Muscle of back (tissue), 11 donors: ENCODE data around the gene BRF1. TPM values are rescaled to one million over a fixed set of nuclear protein-coding genes. Genes with fewer than 3 reads are reported as not detected.
"Not testable (repeated sequence)": the region's sequence is repeated elsewhere in the genome, so short reads cannot be mapped to it uniquely, and the experiment has no call there.

Experiments
- DNase-seq, 3 donors: peaks; one replicate each; pipeline versions ENCODE4 v3.0.0 to v3.0.0-alpha.2; 2013
- polyA plus RNA-seq, 10 donors: library from polyadenylated mRNA; unstranded; fragments of 120-200 nt; gene quantifications; one replicate each; pipeline ENCODE4 v1.2.1, GENCODE V29; 2013; ENCODE audit not compliant: insufficient read length in 10 of 10

The BRF1 gene
- polyA plus RNA-seq, 10 donors = 17.7 to 28.4 (median 24.8) TPM

GRCh38 chr14:105290621-105291346 is 10.0 kb downstream of the BRF1 start:
- no peak for DNase-seq

DNA sequence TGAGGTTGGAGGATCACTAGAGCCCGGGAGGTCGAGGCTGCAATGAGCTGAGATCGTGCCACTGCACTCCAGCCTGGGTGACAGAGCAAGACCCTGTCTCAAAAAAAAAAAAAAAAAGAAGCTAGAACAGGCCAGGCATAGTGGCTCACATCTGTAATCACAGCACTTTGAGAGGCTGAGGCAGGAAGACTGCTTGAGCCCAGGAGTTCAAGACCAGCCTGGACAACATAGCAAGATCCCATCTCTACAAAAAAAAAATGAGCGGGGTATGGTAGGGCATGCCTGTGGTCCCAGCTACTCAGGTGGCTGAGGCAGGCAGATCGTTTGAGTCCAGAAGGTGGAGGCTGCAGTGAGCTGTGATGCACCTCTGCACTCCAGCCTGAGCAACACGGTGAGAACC is 11.9 kb downstream of the BRF1 start:
- DNase-seq = not testable (repeated sequence)

DNA sequence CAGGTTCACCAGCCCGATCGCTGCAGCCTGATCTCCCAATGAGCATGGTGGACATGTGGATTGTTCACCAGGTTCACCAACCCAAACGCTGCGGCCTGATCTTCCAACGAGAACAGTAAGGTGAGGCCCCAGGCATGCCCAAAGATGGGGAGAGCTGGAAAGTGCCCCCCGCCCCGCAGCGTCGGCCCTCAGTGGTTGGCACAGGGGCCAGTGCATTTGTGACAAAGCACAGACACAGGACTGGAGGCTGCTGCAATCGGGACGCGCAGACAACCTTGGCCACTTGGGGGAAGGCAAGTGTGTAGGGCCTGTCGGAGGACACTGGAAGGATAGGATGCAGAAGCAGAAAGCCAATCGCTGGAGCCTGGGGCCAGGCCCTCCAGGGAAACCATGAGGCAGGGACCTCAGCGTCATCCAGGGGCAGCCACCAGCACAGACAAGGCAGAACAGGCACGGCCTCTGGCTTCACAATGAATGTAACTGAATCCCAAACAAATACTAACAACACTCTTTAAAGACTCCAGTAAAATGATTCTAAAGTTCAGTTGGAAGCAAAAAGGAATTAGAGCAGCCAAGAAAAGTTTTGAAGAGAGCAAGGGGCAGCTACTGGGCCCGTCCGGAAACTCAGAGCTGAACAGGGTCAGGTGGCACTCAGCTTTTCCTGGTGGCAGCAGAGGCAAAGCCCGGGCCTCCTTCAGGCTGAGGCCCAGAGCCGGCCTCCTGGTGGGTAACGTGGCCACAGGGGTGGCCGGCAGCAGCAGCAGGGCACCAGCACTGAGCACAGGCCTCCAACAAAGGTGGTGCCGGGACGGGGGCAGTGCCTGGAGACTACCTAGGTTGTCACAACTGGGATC is 13.3 kb downstream of the BRF1 start:
- DNase-seq = no peak

- no peak for DNase-seq
Observed at GRCh38 chr14:105286759-105287144, 14.0 kb downstream of the BRF1 start.

DNA sequence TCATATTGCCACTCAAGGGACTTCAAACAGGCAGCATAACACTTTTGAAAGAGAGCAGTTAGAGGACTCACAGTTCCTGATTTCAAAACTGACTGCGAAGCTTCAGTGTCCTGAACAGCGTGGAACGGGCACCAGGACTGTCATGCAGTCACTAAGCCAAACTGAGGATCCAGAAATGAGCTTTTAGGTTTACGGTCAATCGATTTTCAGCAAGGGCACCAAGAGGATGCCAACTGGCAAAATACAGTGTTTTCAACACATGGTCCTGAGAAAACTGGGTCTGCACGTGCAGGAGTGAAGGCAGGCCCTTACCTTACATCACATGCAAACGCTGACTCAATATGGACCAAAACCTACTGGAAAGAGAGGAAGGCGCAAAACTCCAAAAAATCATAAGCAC is 15.6 kb downstream of the BRF1 start:
- DNase-seq = no peak

- no peak for DNase-seq
Observed at GRCh38 chr14:105283899-105284298, 16.9 kb downstream of the BRF1 start.

GRCh38 chr14:105283028-105283427 is 17.8 kb downstream of the BRF1 start:
- no peak for DNase-seq

- DNase-seq = no peak
Observed at GRCh38 chr14:105282098-105282725, 18.6 kb downstream of the BRF1 start.

- peak; percentile 63 to 80 (median 67) for DNase-seq
Observed at GRCh38 chr14:105281371-105282097, 19.3 kb downstream of the BRF1 start.

DNA sequence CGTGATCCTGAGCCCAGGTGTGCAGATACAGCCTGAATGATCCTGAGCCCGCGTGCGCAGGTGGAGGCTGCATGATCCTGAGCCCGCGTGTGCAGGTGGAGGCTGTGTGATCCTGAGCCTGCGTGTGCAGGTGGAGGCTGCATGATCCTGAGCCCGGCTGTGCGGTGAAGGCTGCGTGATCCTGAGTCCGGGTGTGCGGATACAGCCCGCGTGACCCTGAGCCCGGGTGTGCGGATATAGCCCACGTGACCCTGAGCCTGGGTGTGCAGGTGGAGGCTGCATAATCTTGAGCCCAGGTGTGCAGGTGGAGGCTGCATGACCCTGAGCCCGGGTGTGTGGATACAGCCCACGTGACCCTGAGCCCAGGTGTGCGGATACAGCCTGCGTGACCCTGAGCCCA is 20.3 kb downstream of the BRF1 start:
- DNase-seq = no peak

GRCh38 chr14:105279642-105280361 is 21.0 kb downstream of the BRF1 start:
- no peak for DNase-seq

- DNase-seq = peak in 1 of 3 donors; percentile 66
Observed at GRCh38 chr14:105277448-105277847, 23.4 kb downstream of the BRF1 start.

DNA sequence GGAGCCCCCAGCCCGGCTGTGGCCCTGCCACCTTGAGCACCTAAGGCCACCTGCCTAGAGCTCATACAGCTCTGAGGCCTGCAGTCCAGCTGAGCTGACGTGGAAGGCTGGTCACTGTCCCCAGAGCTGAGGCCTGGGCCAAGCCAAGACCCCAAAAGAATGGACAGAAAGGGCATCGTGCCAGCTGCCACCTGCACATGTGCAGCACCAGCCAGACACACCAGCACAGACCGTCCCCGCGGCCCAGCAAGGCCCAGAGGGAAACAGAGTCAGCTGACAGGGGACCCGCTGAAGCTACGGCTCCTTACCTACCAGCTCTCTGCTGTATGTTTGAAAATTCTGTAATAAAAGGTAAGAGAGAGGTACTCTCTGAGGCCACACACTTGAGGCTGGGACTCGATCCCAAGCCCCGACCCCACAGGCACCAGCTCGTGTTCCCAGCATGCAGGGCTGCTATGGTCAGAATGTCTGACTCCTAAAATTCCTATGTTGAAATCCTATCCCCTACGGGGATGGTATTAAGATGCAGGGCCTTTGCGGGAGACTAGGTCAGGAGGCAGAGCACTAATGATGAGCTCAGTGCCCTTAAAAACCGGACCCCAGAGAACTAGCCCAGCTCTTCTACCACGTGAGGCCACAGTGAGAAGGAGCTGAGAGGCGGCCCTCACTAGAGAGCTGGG is 25.4 kb downstream of the BRF1 start:
- DNase-seq = peak; percentile 36 to 70 (median 41)

- DNase-seq = no peak
Observed at GRCh38 chr14:105274637-105275036, 26.2 kb downstream of the BRF1 start.

GRCh38 chr14:105273062-105273461 is 27.7 kb downstream of the BRF1 start:
- DNase-seq = no peak

DNA sequence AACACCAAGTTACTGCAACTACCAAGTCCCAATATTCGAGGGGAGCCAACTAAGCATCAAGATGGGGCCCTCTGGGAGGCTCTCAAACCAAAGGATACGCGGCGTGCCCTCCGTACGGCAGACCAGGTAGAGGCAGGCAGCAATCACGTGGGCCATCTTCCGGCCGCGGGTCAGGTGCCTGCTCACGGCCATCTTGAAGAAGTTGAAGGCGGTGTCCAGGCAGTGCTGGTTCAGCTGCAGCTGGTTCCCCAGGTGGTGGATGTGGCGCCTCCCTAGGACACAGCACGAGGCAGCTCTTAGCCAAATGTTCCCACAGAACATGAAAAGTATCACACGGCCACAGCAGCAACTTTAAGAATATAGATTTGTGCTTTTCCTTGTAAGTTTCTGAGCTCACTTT is 28.2 kb downstream of the BRF1 start:
- no peak for DNase-seq

DNA sequence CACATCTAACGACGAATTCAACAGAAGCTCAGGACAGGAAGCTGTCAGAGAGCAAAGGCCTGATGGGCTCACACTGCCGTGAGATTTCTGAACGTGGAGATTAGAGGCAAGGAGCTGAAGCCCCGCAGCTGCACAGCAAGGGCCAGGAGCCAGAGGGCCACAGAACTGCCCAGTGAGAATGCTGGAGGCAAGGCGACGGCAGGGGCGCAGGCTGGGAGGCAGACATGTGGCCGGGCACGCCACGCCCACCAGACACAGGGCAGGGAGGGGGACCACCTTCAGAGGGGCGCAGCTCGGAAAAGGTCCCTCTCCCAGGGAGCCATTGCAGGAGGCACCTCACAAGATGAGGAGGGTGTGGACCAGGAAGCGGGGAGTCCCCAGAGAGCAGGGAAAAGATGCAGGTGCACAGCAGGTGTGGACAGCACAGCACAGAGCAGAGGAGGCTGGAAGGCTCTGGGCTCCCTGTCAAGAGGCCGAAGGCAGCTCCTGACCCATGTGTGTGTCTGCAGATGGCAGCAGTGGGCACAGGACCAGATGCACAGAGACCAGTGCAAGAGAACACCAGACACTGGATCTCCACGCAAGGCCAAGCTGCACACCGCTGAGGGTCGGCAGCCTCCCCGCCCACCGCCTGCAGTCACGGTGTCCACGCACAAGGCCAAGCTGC is 29.4 kb downstream of the BRF1 start:
- no peak for DNase-seq

GRCh38 chr14:105269405-105269804 is 31.4 kb downstream of the BRF1 start:
- no peak for DNase-seq

DNA sequence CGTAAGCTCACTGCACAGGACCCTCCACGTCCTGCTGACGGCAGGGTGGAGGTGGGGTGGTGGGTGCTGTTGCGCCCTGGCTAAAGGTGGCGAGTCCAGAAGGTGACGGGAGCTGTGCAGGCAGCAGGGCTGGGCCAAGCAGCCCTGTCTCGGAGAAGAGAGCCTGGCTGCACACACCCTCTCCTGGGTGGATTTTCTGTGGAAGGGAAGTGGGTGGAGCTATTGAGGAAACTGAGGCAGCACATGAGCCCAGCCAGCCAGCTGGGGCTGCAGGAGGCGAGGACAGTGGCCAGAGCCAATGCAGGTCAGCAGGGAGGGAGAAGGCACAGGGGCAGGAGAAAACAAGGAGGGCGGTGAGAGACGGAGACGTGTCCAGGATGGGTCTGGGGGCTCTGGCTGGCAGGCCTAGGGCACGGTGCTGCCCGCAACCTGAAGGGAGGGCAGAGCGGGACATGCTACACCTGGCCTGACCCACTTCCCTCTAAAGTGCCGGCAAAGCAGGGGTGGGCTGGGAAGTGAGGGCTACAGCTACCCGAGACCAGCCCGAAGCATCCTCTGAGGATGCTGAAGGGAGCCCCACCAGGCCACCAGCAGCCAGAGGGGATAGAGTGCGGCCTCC is 32.0 kb downstream of the BRF1 start:
- DNase-seq = no peak
